Stomach (tissue), 4 donors: Measurements from ENCODE around the gene NRG4.

Experiments used
- POLR2A ChIP-seq, 4 donors: fragments of 450-650 bp; IDR thresholded peaks; one replicate each; pipeline ENCODE4 v1.6.1; 2016; ENCODE audit warnings: antibody characterized with exemption in 4 of 4, control low read depth in 2 of 4, mild to moderate bottlenecking in 1 of 4, moderate library complexity in 1 of 4
- POLR2AphosphoS5 ChIP-seq, 3 donors: sonication (generic); formaldehyde crosslinking; IDR thresholded peaks; one replicate each; pipeline ENCODE4 v1.6.1; 2016; ENCODE audit warnings: antibody characterized with exemption in 3 of 3
- TF ChIP-seq, protein P1 (sequence below), 7 experiments: fragments of 450-650 bp in 4 of 7; fragments of 200-600 bp in 3 of 7; sonication (generic) in 3 of 7; IDR thresholded peaks; one replicate each; pipeline ENCODE4 v1.5.1; 2016 to 2019; ENCODE audit warnings: antibody characterized with exemption in 7 of 7, control low read depth in 2 of 7, mild to moderate bottlenecking in 1 of 7

DNA sequence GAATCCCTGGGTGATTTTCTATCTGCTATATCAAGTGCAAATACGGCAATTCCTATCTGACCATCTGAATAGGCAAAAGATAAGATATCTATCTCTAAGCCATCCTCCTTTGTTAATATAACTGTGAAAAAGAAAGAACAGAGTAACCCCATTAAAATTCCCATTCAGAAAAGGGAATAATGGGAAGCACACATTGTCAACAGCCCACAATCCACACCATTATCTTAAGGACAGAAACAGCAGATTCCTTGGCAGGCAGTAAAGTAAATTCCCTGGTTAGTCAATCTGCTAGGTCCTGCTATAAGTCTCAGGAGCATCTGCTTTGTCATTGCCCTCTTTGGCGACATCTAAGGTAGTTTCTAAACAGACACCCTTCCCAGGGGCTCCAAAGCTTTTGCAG is 21.9 kb upstream of the NRG4 start:
- TF ChIP-seq, protein P1, sequence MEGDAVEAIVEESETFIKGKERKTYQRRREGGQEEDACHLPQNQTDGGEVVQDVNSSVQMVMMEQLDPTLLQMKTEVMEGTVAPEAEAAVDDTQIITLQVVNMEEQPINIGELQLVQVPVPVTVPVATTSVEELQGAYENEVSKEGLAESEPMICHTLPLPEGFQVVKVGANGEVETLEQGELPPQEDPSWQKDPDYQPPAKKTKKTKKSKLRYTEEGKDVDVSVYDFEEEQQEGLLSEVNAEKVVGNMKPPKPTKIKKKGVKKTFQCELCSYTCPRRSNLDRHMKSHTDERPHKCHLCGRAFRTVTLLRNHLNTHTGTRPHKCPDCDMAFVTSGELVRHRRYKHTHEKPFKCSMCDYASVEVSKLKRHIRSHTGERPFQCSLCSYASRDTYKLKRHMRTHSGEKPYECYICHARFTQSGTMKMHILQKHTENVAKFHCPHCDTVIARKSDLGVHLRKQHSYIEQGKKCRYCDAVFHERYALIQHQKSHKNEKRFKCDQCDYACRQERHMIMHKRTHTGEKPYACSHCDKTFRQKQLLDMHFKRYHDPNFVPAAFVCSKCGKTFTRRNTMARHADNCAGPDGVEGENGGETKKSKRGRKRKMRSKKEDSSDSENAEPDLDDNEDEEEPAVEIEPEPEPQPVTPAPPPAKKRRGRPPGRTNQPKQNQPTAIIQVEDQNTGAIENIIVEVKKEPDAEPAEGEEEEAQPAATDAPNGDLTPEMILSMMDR (IDR thresholded peaks at IDR 0.05), result no peak
- TF ChIP-seq POLR2AphosphoS5 (IDR thresholded peaks at IDR 0.05) (no peak), POLR2A (IDR thresholded peaks at IDR 0.05) (no peak)
